Neuronal stem cell (in vitro differentiated cells): Measurements from ENCODE around the gene FRY.

Experiments used
- DNase-seq: peaks from one replicate; pipeline ENCODE4 v3.0.0-alpha.2; 2013; ENCODE audit warnings: low spot score
- H2AFZ ChIP-seq: one replicate; pipeline ENCODE4 v1.6.1; 2013; ENCODE audit warnings: mild to moderate bottlenecking, low read length, inconsistent platforms
- H2AK5ac ChIP-seq: 2 replicates; pipeline ENCODE4 v1.6.1; 2013; ENCODE audit warnings: low read depth, mild to moderate bottlenecking, inconsistent platforms, low read length, moderate library complexity, mixed read lengths
- H2BK120ac ChIP-seq: 2 replicates; pipeline ENCODE4 v1.6.1; 2013; ENCODE audit warnings: low read depth, mild to moderate bottlenecking, inconsistent platforms, low read length, moderate library complexity, mixed read lengths
- H2BK12ac ChIP-seq: one replicate; pipeline ENCODE4 v1.6.1; 2013; ENCODE audit warnings: low read length, inconsistent platforms
- H2BK15ac ChIP-seq: 2 replicates; pipeline ENCODE4 v1.6.1; 2013; ENCODE audit warnings: mild to moderate bottlenecking, low read length, inconsistent platforms, mixed read lengths
- H2BK5ac ChIP-seq: one replicate; pipeline ENCODE4 v1.6.1; 2013; ENCODE audit warnings: inconsistent platforms, mild to moderate bottlenecking, low read length, moderate library complexity
- H3K14ac ChIP-seq: one replicate; pipeline ENCODE4 v1.6.1; 2013; ENCODE audit warnings: low read length, inconsistent platforms
- H3K18ac ChIP-seq: 2 replicates; pipeline ENCODE4 v1.6.1; 2013; ENCODE audit warnings: low read length, inconsistent platforms
- H3K23ac ChIP-seq: 2 replicates; pipeline ENCODE4 v1.6.1; 2013; ENCODE audit warnings: low read depth, mild to moderate bottlenecking, mixed read lengths, low read length, inconsistent platforms; ENCODE audit not compliant: poor library complexity
- H3K27ac ChIP-seq: replicated peaks from 3 replicates; pipeline ENCODE4 v1.5.1; 2013; ENCODE audit warnings: low read length, inconsistent platforms
- H3K27me3 ChIP-seq, 3 experiments: 2 replicates each; pipeline ENCODE4 v1.6.1; 2013; ENCODE audit warnings: low read length in 3 of 3, mild to moderate bottlenecking in 2 of 3, inconsistent platforms in 1 of 3, low read depth in 1 of 3, mixed read lengths in 1 of 3, moderate library complexity in 1 of 3; ENCODE audit not compliant: control insufficient read depth in 3 of 3, insufficient read depth in 3 of 3
- H3K36me3 ChIP-seq, 2 donors: replicated peaks in 1 of 2; 2 replicates each; pipeline ENCODE4 v1.6.1; 2013; ENCODE audit warnings: low read length in 2 of 2; ENCODE audit not compliant: control insufficient read depth in 2 of 2, insufficient read depth in 2 of 2
- H3K4ac ChIP-seq: 2 replicates; pipeline ENCODE4 v1.6.1; 2013; ENCODE audit warnings: inconsistent platforms, mild to moderate bottlenecking, low read length, moderate library complexity
- H3K4me1 ChIP-seq, 2 donors: 1 replicate in 1 of 2; 2 replicates in 1 of 2; pipeline ENCODE4 v1.6.1; 2013; ENCODE audit warnings: low read length in 2 of 2, low read depth in 1 of 2; ENCODE audit not compliant: control insufficient read depth in 2 of 2, insufficient read depth in 1 of 2
- H3K4me2 ChIP-seq: one replicate; pipeline ENCODE4 v1.6.1; 2013; ENCODE audit warnings: mild to moderate bottlenecking, low read length, inconsistent platforms; ENCODE audit not compliant: insufficient read depth, poor library complexity, severe bottlenecking
- H3K4me3 ChIP-seq, 2 donors: 2 replicates each; pipeline ENCODE4 v1.5.1; 2013; ENCODE audit warnings: low read length in 2 of 2, mild to moderate bottlenecking in 2 of 2, inconsistent platforms in 1 of 2, moderate library complexity in 1 of 2
- H3K79me1 ChIP-seq: one replicate; pipeline ENCODE4 v1.6.1; 2013; ENCODE audit warnings: low read depth, mild to moderate bottlenecking, inconsistent platforms, low read length, moderate library complexity
- H3K9ac ChIP-seq: one replicate; pipeline ENCODE4 v1.6.1; 2013; ENCODE audit warnings: mild to moderate bottlenecking, low read depth, low read length, inconsistent platforms; ENCODE audit not compliant: poor library complexity
- H3K9me3 ChIP-seq, 2 donors: replicated peaks in 1 of 2; 2 replicates each; pipeline versions ENCODE3 to v1.6.1; 2013; ENCODE audit warnings: low read length in 2 of 2, mild to moderate bottlenecking in 2 of 2, inconsistent platforms in 1 of 2, low read depth in 1 of 2, mixed read lengths in 1 of 2, moderate library complexity in 1 of 2; ENCODE audit not compliant: control insufficient read depth in 2 of 2, insufficient read depth in 1 of 2
- H4K8ac ChIP-seq: one replicate; pipeline ENCODE4 v1.6.1; 2013; ENCODE audit warnings: low read depth, mild to moderate bottlenecking, inconsistent platforms, low read length, moderate library complexity
- H4K91ac ChIP-seq: one replicate; pipeline ENCODE4 v1.6.1; 2013; ENCODE audit warnings: low read length, low read depth, mild to moderate bottlenecking, inconsistent platforms; ENCODE audit not compliant: poor library complexity
- WGBS, 2 donors: extraction: QIAGEN DNeasy Blood & Tissue Kit; methylation state at CpG; one replicate each; pipeline ENCODE4 v1.1.7; 2013; ENCODE audit warnings: missing lambda C conversion rate in 2 of 2, mixed read lengths in 1 of 2; ENCODE audit not compliant: insufficient read length in 2 of 2, insufficient replicate concordance in 1 of 2; ENCODE audit errors: extremely low coverage in 2 of 2; 5-methylcytosine and 5-hydroxymethylcytosine counted together

Gene FRY

DNA sequence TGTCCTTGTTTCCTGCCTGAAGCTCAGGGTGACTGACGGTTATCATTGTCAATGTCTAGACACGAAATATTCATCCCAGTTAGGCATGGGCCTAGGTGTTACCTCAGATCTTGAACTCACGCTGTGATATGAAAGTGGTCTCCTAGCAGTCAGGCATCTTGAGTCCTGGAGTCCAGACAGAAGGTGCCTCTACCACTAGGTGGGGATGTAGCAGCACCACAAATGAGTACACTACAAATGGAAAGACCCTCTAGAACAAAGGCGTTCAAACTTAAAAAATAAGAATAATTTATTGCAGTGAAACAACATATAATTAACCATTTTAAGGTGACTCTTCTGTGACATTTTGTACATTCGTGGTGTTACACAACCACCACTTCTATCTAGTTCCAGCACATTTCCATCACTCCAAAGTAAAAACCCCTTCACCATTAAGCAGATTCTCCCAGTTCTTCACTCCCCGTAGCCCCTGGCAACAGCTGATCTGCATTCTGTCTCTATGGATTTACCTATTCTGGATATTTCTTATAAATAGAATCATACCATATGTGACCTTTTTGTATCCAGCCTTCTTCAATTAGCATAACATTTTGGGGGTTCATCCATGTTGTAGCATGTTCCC lies 11.9 kb upstream of the FRY start:
- Histone ChIP-seq H2BK12ac (no peak overlapping the region), H3K4me2 (no peak overlapping the region), H4K8ac (no peak overlapping the region), H4K91ac (no peak overlapping the region), H3K4me1 (peaks cover 0 to 7% of the 10 kb centered on the region in 2 donors), H3K9ac (no peak overlapping the region), H3K18ac (no peak overlapping the region), H3K14ac (no peak overlapping the region), H2BK5ac (no peak overlapping the region), H2BK15ac (no peak overlapping the region), H3K79me1 (no peaks in the 10 kb centered on the region), H3K27ac (no peak overlapping the region), H3K27me3 (no peaks in the 10 kb centered on the region), H3K36me3 (no peaks in the 10 kb centered on the region), H2AFZ (no peak overlapping the region), H3K4ac (no peak overlapping the region), H2BK120ac (no peak overlapping the region), H3K4me3 (no peak overlapping the region), H2AK5ac (no peak overlapping the region), H3K23ac (no peak overlapping the region), H3K9me3 (no peaks in the 10 kb centered on the region)
- no CpG with 5 or more reads among the region's 6 CpGs for WGBS, 2 donors
- peak; percentile 43 for DNase-seq

- Histone ChIP-seq H2AFZ (no peak overlapping the region), H3K4me3 (no peak overlapping the region), H2BK120ac (no peak overlapping the region), H3K9ac (no peak overlapping the region), H3K4ac (no peak overlapping the region), H4K8ac (no peak overlapping the region), H3K4me1 (peaks cover 7 to 15% of the 10 kb centered on the region in 2 donors), H3K14ac (no peak overlapping the region), H3K27ac (no peak overlapping the region), H2BK15ac (no peak overlapping the region), H3K36me3 (no peaks in the 10 kb centered on the region), H3K79me1 (no peaks in the 10 kb centered on the region), H3K4me2 (no peak overlapping the region), H2AK5ac (no peak overlapping the region), H3K23ac (no peak overlapping the region), H3K9me3 (no peaks in the 10 kb centered on the region), H2BK5ac (no peak overlapping the region), H2BK12ac (no peak overlapping the region), H3K18ac (no peak overlapping the region), H4K91ac (no peak overlapping the region), H3K27me3 (no peaks in the 10 kb centered on the region)
- DNase-seq, result no peak
- WGBS, 2 donors, result no CpG with 5 or more reads among the region's 1 CpG
These were observed 9.8 kb upstream of the FRY start for GRCh38 chr13:32021785-32022184.

GRCh38 chr13:32022311-32022710 lies 9.3 kb upstream of the FRY start:
- H3K4me3 ChIP-seq, result no peak overlapping the region
- H2BK15ac ChIP-seq, result no peak overlapping the region
- no peaks in the 10 kb centered on the region for H3K27me3 ChIP-seq
- no CpG with 5 or more reads among the region's 4 CpGs for WGBS, 2 donors
- no peak overlapping the region for H2AK5ac ChIP-seq
- no peak overlapping the region for H2BK12ac ChIP-seq
- H3K14ac ChIP-seq, result no peak overlapping the region
- no peaks in the 10 kb centered on the region for H3K79me1 ChIP-seq
- H3K9me3 ChIP-seq, result no peaks in the 10 kb centered on the region
- H3K4me2 ChIP-seq, result no peak overlapping the region
- H2BK5ac ChIP-seq, result no peak overlapping the region
- no peak overlapping the region for H3K27ac ChIP-seq
- peak overlapping the region; percentile 36 for H2AFZ ChIP-seq
- H3K9ac ChIP-seq, result no peak overlapping the region
- H3K36me3 ChIP-seq, result no peaks in the 10 kb centered on the region
- DNase-seq, result no peak
- H3K4ac ChIP-seq, result no peak overlapping the region
- H3K4me1 ChIP-seq, result peaks cover 7 to 16% of the 10 kb centered on the region in 2 donors
- H4K8ac ChIP-seq, result no peak overlapping the region
- no peak overlapping the region for H2BK120ac ChIP-seq
- no peak overlapping the region for H3K23ac ChIP-seq
- H4K91ac ChIP-seq, result no peak overlapping the region
- H3K18ac ChIP-seq, result no peak overlapping the region

GRCh38 chr13:32023096-32023495 lies 8.5 kb upstream of the FRY start:
- Histone ChIP-seq H3K23ac (no peak overlapping the region), H2AFZ (no peak overlapping the region), H2BK120ac (no peak overlapping the region), H4K91ac (no peak overlapping the region), H3K4me2 (no peak overlapping the region), H3K79me1 (no peaks in the 10 kb centered on the region), H3K9ac (no peak overlapping the region), H3K27me3 (no peaks in the 10 kb centered on the region), H2BK5ac (no peak overlapping the region), H3K4ac (no peak overlapping the region), H3K4me1 (peaks cover 7 to 16% of the 10 kb centered on the region in 2 donors), H3K9me3 (no peaks in the 10 kb centered on the region), H3K18ac (no peak overlapping the region), H2AK5ac (no peak overlapping the region), H2BK12ac (no peak overlapping the region), H3K27ac (no peak overlapping the region), H3K14ac (no peak overlapping the region), H3K36me3 (no peaks in the 10 kb centered on the region), H2BK15ac (no peak overlapping the region), H4K8ac (no peak overlapping the region), H3K4me3 (no peak overlapping the region)
- WGBS, 2 donors, result no CpG with 5 or more reads among the region's 3 CpGs
- DNase-seq, result no peak
